Fibroblast of lung (primary cell): ENCODE results near the gene COL9A1.

ENCODE experiments used
- CTCF ChIP-seq, 2 donors: IDR thresholded peaks in 1 of 2; conservative IDR thresholded peaks in 1 of 2; 1 replicate in 1 of 2; 2 replicates in 1 of 2; pipeline ENCODE4 v1.5.1; 2011 to 2012; ENCODE audit warnings: low read length in 2 of 2, control low read depth in 1 of 2, inconsistent platforms in 1 of 2, low read depth in 1 of 2, mild to moderate bottlenecking in 1 of 2
- EZH2 ChIP-seq: IDR thresholded peaks from 2 replicates; pipeline ENCODE4 v1.5.1; 2012; ENCODE audit warnings: low read length, control low read depth, mild to moderate bottlenecking; ENCODE audit errors: missing control alignments

GRCh38 chr6:70345619-70346018, 42.7 kb upstream of the COL9A1 start:
- no peak for TF ChIP-seq CTCF (conservative IDR thresholded peaks at IDR 0.05 in 1 of 2, IDR thresholded peaks at IDR 0.05 in 1 of 2; ENCODE audit: low read depth in 1 of 2, low read length in 2 of 2)
- TF ChIP-seq EZH2, result no peak
